NB4 (cell line): ENCODE measurements around the gene RFFL.

Experiments
- CTCF ChIP-seq: IDR thresholded peaks from one replicate; pipeline ENCODE4 v1.5.1; 2012; ENCODE audit warnings: low read depth, low read length
- MAX ChIP-seq: IDR thresholded peaks from 2 replicates; pipeline ENCODE4 v1.6.1; 2011; ENCODE audit warnings: low read depth, low read length
- MYC ChIP-seq: IDR thresholded peaks from 2 replicates; pipeline ENCODE4 v1.6.1; 2011; ENCODE audit warnings: low read depth, low read length
- POLR2A ChIP-seq: IDR thresholded peaks from 2 replicates; pipeline ENCODE4 v1.6.1; 2011; ENCODE audit warnings: mild to moderate bottlenecking; ENCODE audit not compliant: insufficient read length; ENCODE audit errors: extremely low read depth

- TF ChIP-seq CTCF (no peak), POLR2A (no peak), MAX (no peak), MYC (no peak)
Measured at GRCh38 chr17:34996422-34997285, 66.9 kb downstream of the RFFL start.
